HG03460 (cell line): ENCODE data around the gene EVX2.

ENCODE experiments used
- ATAC-seq: cut with Tn5 transposase; IDR thresholded peaks from one replicate; pipeline ENCODE4 v1.9.1; 2021; ENCODE audit not compliant: unreplicated experiment

The EVX2 gene

GRCh38 chr2:176122052-176122682 lies 38.4 kb upstream of the EVX2 start:
- ATAC-seq = no peak

- no peak for ATAC-seq
These were observed 37.7 kb upstream of the EVX2 start for GRCh38 chr2:176121190-176122051.

GRCh38 chr2:176120364-176121189 lies 36.8 kb upstream of the EVX2 start:
- no peak for ATAC-seq

- ATAC-seq = no peak
These were observed 35.0 kb upstream of the EVX2 start for GRCh38 chr2:176118601-176119339.

- no peak for ATAC-seq
These were observed 34.1 kb upstream of the EVX2 start for GRCh38 chr2:176117823-176118371.

GRCh38 chr2:176117162-176117822 lies 33.5 kb upstream of the EVX2 start:
- no peak for ATAC-seq

GRCh38 chr2:176115883-176116813 lies 32.4 kb upstream of the EVX2 start, which contains the start of gene HOXD10:
Gene HOXD10 (plus strand): TSS chr2:176116778. CDS start chr2:176116834, 56 bp downstream.
- no peak for ATAC-seq

GRCh38 chr2:176114930-176115625 lies 31.3 kb upstream of the EVX2 start:
- no peak for ATAC-seq

GRCh38 chr2:176114120-176114929 lies 30.6 kb upstream of the EVX2 start:
- no peak for ATAC-seq

- ATAC-seq = no peak
These were observed 28.9 kb upstream of the EVX2 start for GRCh38 chr2:176112375-176113302.

GRCh38 chr2:176111846-176112374 lies 28.1 kb upstream of the EVX2 start:
- no peak for ATAC-seq

- ATAC-seq = no peak
These were observed 27.5 kb upstream of the EVX2 start for GRCh38 chr2:176111309-176111663.

- ATAC-seq = no peak
These were observed 26.9 kb upstream of the EVX2 start for GRCh38 chr2:176110415-176111308.

- ATAC-seq = no peak
These were observed 26.2 kb upstream of the EVX2 start for GRCh38 chr2:176109946-176110345.
